Myocyte (in vitro differentiated cells): ENCODE results near the gene PPP1R9A. TPM values are rescaled to one million over a fixed set of nuclear protein-coding genes. Genes with fewer than 3 reads are reported as not detected.

Source experiments
- DNase-seq: peaks from one replicate; pipeline ENCODE4 v3.0.0-alpha.2; 2012; ENCODE audit warnings: low read depth
- polyA plus RNA-seq: library from polyadenylated mRNA; unstranded; fragments of >200 nt; gene quantifications from one replicate; pipeline ENCODE4 v1.2.1, GENCODE V29; 2012; ENCODE audit warnings: missing spikeins
- total RNA-seq: library from RNA; depleted of rRNA; stranded (reverse); fragments of >200 nt; gene quantifications from 2 replicates; pipeline ENCODE4 v1.2.3, GENCODE V29; 2014

The PPP1R9A gene
- total RNA-seq, result 8.5 and 10.1 TPM in 2 replicates
- 1.7 TPM for polyA plus RNA-seq

DNA sequence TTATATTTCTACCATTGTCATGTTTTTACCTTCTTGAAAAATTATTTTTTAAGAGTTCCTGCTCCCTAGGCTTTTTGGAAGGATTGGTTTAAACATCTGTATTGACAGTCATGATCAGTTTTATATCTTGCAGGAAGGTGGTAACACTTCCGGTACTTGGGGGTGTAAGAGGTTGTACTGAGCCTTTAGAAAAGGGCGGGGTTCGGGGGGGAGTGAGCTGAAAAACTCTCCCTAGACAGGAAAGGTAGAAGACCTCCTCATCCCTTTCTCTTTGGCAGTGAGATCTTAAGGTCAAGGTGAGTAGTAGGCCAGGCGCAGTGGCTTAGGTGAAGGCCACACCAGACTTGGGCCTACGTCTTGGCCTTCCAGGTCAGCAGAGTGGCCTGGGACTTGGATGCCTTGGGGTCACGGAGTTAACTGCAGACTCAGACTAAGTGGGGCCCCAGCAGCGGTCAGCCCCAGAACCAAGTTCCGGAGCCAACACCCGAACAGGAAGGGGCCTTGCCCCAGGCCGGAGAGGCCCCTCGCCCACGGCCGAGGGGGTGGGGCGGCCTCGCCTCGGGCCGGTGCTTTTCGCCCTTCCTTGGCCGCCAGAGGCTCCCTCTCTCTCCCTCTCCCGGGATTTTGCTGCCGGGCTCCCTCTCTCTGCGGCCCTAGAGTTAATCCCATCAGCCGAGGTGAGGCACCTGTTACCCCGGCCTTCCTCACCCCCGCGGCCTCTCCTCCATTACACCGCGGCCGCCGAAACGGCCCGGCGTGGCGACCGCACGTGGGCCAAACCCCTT is at the start of gene PPP1R9A:
Gene PPP1R9A, plus strand, starts transcription at position 569 of the 785 bp plus-strand sequence. CDS start 2,520 bp downstream, outside the sequence.
- peak; percentile 79 for DNase-seq

DNA sequence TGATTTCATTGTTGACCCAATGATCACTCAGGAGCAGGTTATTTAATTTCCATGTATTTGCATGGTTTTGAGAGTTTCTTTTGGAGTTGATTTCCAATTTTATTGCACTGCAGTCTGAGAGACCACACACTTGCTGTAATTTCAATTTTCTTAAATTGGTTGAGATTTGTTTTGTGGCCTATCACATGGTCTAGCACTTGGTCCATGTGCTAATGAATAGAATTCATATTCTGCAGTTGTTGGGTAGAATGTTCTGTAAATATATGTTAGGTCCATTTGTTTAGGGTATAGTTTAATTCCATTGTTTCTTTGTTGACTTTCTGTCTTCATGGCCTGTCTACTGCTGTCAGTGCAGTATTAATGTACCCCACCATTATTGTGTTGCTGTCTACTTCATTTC is 36.3 kb upstream of the PPP1R9A start:
- no peak for DNase-seq

DNA sequence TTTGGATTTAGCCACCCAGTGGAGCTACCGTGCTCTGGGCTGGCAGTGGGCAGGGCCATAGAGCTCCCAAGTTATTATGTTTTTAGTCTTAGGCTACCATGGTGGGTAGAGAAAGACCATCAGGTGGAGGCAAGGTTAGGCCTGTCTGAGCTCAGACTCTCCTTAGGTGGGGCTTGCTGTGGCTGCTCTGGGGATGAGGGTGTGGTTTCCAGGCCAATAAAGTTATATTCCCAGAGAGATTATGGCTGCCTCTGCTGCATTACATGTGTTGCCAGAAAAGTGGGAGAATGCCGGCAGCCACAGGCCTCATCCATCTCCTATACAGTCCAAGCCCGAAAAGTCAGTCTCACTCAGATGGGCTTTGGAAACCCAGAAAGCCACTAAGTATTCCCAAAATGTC is 34.2 kb upstream of the PPP1R9A start:
- DNase-seq, result no peak

DNA sequence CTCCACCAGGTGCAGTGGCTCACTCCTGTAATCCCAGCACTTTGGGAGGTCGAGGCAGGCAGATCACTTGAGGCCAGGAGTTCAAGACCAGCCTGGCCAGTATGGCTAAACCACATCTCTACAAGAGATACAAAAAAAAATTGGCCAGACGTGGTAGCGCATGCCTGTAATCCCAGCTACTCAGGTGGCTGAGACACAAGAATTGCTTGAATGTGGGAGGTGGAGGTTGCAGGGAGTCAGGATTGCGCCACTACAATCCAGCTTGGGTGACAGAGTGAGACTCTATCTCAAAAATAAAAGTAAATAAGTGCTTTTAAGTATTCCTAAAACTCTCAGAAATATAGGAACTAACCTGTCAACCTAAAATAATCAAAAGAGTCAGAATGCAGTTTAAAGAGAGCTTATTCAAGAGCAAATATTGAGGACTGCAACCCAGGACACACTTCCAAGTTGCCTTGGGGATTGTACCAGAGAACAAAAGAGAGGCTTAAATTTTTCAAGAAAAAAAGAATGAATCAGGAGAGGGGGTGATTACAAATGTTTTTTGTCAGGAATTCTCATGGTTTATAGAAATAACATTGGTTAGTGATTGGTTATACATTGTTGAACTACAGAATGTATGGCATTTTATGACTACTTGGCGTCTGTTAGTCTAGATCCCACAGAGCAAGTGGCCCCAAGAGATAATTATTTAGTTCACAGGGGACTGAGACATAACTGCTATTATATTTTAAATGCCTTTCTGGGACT is 33.2 kb upstream of the PPP1R9A start:
- no peak for DNase-seq

DNA sequence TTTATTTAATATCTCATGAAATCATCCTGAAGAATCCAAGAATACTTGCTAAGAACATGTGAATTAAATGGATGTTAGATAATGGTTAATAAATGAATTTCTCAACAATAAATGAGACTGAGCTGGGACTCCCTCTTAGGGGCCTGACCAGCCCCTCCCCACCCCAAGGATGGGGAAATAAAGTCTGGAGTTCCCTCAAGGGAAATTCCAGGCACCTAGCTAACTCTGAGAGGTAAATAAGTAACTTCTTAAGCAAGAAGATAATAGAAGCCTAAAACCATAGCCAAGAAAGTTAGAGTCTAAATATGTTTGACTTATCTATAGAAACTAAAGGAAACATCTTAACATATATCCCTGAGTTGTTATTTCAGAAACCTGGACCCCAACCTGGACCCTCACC is 32.2 kb upstream of the PPP1R9A start:
- no peak for DNase-seq

DNA sequence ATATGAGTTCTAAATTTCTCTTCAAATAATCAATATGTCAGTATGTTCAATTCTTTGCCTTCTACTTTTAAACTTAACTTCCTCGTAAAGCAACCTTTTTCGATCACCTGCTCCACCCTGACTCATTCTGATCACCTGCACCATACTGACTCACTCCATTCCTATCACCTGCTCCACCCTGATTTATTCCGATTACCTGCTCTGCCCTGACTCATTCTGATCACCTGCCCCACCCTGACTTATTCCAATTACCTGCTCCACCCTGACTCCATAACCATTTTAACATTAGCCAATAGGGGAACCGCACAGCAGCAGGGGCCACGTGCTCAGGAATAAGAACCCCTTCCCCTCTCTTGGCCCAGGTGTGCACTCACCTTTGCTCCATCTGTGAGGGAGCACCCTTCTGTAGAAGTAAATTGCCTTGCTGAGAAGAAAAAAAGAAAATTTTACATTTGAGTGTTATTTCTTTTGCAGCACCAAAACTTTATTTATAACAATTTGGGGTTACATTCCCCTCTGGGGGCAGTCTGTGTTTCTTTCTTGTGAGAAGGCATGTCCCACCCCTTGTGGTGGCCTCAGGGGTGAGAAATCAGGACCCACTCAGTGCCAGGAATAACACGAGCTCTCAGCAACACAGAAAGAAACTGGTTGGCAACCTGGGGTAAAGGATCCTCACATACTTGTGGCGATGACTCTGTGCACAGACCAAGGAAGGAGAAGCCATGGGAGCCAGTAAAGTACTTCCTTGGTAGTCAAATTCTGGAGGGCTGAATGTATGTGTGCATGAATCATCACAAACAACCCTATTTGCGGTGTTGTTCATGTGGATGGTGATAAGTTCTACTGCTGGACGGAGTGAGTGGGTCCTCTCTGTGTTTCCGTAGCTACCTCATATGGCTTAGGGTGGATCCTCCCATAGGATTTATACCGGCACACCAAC is 29.4 kb upstream of the PPP1R9A start:
- no peak for DNase-seq

DNA sequence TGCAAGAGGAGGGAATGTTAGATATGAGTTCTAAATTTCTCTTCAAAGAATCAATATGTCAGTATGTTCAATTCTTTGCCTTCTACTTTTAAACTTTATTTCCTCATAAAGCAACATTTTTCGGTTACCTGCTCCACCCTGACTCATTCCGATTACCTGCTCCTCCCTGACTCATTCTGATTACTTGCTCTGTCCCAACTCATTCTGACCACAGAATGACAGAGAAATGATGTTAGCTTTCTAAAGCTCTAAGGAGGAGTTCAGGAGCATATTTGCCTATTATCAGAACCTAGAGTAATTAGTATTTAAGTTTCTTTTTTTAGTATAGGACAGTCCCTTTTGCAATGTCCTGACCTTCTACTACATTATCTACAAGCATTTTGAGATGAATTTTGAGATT is 24.5 kb upstream of the PPP1R9A start:
- no peak for DNase-seq

DNA sequence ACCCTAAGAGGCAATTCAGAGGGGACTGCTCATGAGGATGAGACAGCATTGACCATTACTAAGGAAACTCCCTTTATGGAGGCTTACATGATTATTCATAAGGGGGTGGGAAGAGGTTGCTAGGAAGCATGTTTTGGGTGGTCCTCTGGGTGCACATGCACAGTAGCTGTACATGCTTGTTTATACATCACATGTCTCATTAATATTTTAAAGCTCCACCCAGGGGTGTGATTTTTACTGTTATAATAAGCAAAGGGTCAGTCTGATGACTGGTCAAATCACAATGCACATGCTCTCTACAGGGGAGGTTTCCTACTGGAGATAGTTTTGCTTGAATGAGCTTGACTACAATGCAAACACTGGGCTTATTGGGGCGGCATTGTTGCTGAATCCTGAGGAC is 23.8 kb upstream of the PPP1R9A start:
- no peak for DNase-seq

DNA sequence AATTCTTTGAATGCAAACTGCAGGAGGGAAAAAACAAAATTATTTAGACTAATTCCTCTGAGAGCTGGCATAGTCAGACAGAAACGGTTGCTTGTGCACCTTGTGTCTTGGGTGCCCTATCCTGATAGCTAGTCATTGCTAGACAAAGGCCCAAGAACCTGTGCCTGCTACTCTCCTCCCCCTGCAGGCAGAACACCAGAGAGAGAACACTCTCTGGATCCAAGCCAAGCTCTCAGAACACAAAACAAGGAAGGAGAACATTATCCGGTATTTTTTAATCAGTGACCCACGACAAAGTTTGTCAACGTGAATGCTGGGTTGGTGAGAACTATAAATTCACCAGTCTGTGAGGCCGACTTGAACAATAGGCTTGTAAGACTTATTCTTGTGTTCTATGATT is 18.8 kb upstream of the PPP1R9A start:
- peak; percentile 24 for DNase-seq

DNA sequence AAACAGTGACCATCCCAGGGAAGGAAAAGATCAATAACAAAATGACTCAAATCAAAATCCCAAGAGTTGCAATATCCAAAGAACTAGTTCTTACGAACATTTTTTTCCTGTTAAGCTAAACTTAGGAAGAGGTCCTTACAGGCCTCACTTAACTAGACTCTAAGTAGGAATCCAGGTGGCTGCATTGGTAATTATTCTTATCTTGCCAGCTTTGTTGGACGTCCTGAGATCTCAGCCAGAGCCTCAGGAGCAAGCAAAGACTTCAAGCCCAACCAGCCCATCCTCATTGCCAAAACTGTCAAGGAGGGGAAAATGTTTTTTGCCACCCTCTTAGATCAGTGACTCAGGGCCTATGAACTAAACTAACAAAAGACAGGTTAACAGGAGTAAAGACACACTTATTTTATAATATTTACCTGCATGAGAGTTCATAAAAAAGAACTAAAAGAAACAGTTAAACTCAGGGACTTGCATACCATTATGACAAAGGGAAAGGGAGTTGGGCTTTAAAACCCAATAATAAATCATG is 18.3 kb upstream of the PPP1R9A start:
- no peak for DNase-seq

DNA sequence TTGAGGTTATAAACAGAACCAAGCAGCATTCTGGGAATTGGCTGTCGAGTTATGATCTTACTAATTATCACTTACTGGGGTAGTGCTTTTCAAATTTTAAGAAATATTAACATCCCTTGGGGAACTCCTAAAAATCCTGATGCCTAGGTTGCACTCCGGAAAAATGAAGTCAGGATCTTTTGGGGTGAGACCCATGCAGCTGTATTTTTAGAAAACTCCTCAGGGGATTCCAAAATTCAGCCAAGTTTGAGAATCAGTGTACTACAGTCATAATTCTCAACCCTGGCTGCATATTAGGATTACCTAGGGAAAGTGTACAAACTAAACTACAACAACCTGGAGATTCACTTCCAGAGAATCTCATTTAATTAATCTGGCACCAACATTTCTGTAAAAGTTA is 17.2 kb upstream of the PPP1R9A start:
- no peak for DNase-seq

DNA sequence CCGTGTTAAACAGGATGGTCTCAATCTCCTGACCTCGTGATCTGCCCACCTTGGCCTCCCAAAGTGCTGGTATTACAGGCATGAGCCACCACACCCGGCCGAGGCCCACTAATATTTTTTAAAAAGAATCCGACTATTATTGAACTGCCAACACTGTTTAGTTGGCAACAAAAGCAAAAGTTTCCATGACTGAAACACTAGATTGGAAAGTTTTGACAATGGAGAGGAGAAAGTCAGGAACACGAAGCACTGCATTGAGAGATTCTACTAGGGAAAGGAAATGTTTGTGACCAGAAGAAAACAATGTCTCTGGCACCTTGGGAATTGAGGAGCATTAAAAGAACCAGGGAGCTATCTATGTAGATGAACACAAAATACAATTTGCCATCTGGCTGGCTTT is 13.7 kb upstream of the PPP1R9A start:
- no peak for DNase-seq

DNA sequence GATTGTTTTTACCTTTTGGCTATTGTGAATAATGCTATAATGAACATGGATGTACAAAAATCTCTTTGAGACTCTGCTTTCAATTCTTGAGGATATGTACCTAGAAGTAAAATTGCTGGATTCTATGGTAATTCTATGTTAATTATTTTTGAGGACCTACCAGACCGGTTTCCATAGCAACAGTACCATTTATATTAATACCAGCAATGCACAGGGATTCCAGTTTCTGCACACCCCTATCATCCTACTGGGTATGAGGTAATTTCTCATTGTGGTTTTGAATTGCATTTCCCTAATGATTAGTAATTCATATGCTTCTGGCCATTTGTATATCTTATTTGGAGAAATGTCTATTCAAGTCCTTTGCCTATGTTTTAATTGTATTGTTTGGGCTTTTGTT is 9.9 kb upstream of the PPP1R9A start:
- no peak for DNase-seq

DNA sequence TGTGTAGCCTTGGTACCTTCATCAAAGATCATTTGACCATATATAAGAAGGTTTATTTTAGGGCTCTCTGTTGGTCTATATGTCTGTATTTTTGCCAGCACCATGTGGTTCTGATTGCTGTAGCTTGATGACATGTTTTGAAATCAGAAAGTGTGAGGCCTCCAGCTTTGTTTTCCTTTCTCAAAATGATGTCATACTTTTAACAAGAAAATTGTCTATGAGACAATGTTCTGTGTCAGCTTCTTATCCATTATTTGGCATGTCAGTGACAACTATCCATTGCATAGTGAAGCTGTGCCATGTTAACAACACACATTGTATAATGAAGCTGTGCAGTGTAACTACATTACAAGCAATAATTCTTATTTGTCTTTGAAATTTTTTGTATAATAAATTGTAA is 9.1 kb upstream of the PPP1R9A start:
- no peak for DNase-seq

DNA sequence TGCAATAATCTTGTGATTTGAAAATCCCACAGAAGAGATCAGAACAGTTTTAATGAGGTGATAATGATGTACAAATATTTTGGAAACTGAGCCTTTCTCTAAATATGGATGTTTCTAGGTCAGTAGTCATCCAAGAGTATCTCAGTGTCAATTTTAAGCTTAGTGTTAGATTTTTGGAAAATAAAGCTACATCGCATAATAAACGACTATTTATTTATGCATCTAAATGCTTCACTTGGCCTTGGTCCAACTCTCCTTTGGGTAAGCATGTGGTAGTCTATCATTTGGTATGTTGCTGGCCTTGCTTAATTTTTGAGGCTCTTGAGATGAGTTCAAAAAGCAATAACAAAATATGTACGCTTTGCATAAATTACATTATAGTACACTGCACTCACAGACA is 5.4 kb upstream of the PPP1R9A start:
- no peak for DNase-seq

DNA sequence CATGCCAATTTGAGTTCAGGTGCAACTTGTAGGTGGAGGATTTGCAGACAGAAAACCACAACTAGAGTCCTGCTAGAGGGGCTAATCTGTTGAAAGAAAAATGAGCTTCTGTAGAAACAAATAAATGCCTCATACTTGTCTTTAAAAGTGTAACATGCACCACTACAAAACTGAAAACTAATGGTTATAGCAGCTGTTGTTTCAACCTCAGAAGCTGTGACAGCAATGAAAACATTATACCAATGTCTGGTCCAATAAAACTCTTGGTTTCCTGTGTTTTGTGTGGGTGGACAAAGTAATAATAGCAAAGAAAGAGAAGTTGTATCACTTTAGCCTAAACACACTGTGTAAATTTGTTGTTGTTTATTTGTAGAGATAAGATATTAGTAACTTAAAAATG is 3.4 kb upstream of the PPP1R9A start:
- DNase-seq, result peak; percentile 65

DNA sequence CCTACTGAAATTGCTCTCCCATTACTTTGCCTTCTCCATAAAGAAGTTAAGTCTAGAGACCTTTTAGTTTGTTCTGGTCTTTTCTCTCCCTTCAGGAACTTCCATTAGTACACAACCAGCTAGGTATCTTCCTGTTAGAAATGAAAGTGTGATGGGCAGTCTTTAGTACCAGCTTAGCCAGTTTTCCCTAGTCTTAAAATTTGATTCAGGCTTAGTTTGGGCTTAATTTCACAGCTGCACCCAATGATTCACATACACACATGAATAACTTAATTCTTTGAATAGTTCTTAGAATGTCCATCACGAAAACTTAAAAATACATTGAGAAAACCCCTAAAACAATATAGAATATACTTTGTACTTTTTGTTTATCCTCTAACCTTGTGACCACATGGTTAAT is 2.4 kb upstream of the PPP1R9A start:
- DNase-seq, result no peak

DNA sequence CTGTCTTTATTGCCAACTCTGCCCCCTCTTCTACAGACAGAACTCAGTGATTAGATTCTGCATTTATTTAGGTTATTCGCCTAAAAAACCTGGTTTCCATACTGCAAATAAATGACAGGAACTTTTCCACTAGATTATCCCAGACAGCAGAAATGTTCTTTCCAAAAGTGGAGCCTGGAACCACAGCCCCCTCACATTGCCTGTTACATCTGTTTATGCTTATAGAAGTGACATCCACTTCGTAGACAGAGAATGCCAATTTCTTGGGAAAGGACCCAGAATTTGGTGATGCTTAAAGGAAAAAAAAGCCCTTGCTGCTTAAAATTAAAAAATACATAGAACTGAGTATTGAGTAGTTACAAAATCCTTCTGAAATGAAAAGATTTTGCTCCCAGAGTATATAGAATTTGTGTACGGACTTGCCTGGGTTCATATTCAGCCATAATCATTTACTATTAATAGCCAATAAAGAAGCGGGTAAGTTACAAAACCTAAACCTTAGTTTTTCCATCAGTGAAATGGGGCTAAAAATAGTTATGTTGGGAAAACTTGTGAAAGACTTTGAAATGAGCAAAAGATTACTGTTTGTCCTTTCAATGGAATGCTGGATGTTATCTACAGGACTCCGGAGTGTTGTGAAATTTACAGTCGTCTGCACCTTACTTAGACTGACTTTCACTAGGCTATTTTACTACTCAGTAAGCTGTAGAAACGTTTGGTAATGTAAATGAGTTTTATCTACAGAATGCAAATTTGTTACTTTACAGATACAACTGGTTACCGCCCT is 1.1 kb upstream of the PPP1R9A start:
- no peak for DNase-seq

DNA sequence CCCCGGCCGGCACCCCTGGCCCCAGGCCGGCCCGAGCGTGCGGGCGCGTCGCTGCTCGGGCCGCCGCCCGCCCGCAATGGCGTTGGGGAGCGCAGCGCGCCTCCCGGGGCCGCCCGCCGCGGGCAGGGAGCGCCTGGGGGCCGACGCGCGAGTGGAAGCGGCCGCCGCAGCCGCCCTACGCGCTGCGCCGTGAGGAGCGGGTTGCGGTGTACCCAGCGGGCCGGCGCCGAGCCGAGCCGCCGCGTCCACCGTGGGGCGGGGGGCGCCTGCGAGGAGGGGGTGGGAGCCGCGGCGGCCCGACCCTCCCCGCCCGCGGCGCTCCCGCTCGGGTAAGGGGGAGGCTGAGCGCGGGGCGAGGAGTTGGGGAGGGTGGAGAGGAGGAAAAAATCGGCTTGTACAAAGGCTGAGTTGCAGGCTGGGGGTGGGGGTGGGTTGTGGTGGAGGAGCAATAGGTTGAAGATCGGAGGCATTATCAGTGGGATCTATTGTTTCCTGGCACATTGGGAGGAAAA is 473 bp downstream of the PPP1R9A start:
- DNase-seq, result no peak
